CD4-positive, alpha-beta T cell (primary cell): ENCODE data around the gene RBSN. TPM values are rescaled to one million over a fixed set of nuclear protein-coding genes. Genes with fewer than 3 reads are reported as not detected.

Experiments
- ATAC-seq: fragments of 200-7000 bp; cut with Tn5 transposase; one replicate; pipeline ENCODE4 v1.10.0; 2022; ENCODE audit warnings: mild to moderate bottlenecking; ENCODE audit not compliant: poor library complexity
- CTCF ChIA-PET: fragments of 350-600 bp; sonication (Branson Sonifier 250); formaldehyde crosslinking; loops from one replicate; lab custom pipeline; 2021; ENCODE audit warnings: antibody characterized with exemption, inconsistent platforms; lab: Charles Lee
- POLR2A ChIA-PET: fragments of 350-600 bp; sonication (Branson Sonifier 250); formaldehyde crosslinking; loops from one replicate; lab custom pipeline; 2021; ENCODE audit warnings: antibody characterized with exemption, inconsistent platforms; lab: Charles Lee
- DNase-seq, 14 experiments: peaks; one replicate each; pipeline ENCODE4 v3.0.0-alpha.2; 2013 to 2020; ENCODE audit warnings: mixed read lengths in 2 of 14
- H3K27ac ChIP-seq, 2 donors: one replicate each; pipeline versions ENCODE4 v1.5.1 to v1.7.0; 2013; ENCODE audit warnings: low read length in 2 of 2, low read depth in 1 of 2, mild to moderate bottlenecking in 1 of 2
- H3K27me3 ChIP-seq, 2 experiments: 1 replicate in 1 of 2; 2 replicates in 1 of 2; pipeline versions ENCODE4 v1.6.1 to v1.7.0; 2013; ENCODE audit warnings: low read length in 2 of 2, control low read depth in 1 of 2, mild to moderate bottlenecking in 1 of 2, moderate library complexity in 1 of 2; ENCODE audit not compliant: insufficient read depth in 2 of 2, control insufficient read depth in 1 of 2
- H3K36me3 ChIP-seq: one replicate; pipeline ENCODE4 v1.6.1; 2013; ENCODE audit warnings: low read length, control low read depth; ENCODE audit not compliant: insufficient read depth
- H3K4me1 ChIP-seq: one replicate; pipeline ENCODE4 v1.6.1; 2013; ENCODE audit warnings: low read length, control low read depth; ENCODE audit not compliant: insufficient read depth
- H3K4me3 ChIP-seq: one replicate; pipeline ENCODE4 v1.5.1; 2013; ENCODE audit warnings: mild to moderate bottlenecking, low read length, moderate library complexity
- H3K9me3 ChIP-seq, 2 experiments: 1 replicate in 1 of 2; 2 replicates in 1 of 2; pipeline versions ENCODE4 v1.6.1 to v1.7.0; 2013; ENCODE audit warnings: low read length in 2 of 2, mild to moderate bottlenecking in 2 of 2, control low read depth in 1 of 2, moderate library complexity in 1 of 2; ENCODE audit not compliant: control insufficient read depth in 1 of 2, insufficient read depth in 1 of 2
- H3K27ac Mint-ChIP-seq: one replicate; pipeline ENCODE4 v1.8.0; 2020; ENCODE audit warnings: mixed read lengths
- H3K27me3 Mint-ChIP-seq: one replicate; pipeline ENCODE4 v1.8.0; 2021; ENCODE audit warnings: mixed read lengths
- H3K36me3 Mint-ChIP-seq: one replicate; pipeline ENCODE4 v1.8.0; 2021; ENCODE audit warnings: low read depth, mixed read lengths
- H3K4me1 Mint-ChIP-seq: one replicate; pipeline ENCODE4 v1.8.0; 2021; ENCODE audit warnings: low read depth, mixed read lengths
- H3K4me3 Mint-ChIP-seq: one replicate; pipeline ENCODE4 v1.8.0; 2020; ENCODE audit warnings: mild to moderate bottlenecking, mixed read lengths
- H3K9me3 Mint-ChIP-seq: one replicate; pipeline ENCODE4 v1.8.0; 2020; ENCODE audit warnings: mixed read lengths
- CTCF ChIP-seq: fragments of 200-600 bp; IDR thresholded peaks from one replicate; pipeline ENCODE4 v1.8.0; 2022; ENCODE audit warnings: antibody characterized with exemption, mild to moderate bottlenecking
- intact Hi-C, 2 experiments: fragments of 100-400 bp; cut with DNase I in 1 of 2; cut with micrococcal nuclease in 1 of 2; formaldehyde crosslinking; loops; one replicate each; pipeline versions ENCODE4 v1.15.1 to v1.9.0; 2023 to 2025; cut with DNase I, micrococcal nuclease
- total RNA-seq, 174 experiments: library from RNA in 2 of 174; stranded (reverse) in 2 of 174; gene quantifications; one replicate each; pipeline ENCODE4 v1.2.3 and lab custom pipeline; 2021 to 2026

RBSN gene
- total RNA-seq, 2 experiments from 2014 or later, result 57.2 to 57.9 TPM

DNA sequence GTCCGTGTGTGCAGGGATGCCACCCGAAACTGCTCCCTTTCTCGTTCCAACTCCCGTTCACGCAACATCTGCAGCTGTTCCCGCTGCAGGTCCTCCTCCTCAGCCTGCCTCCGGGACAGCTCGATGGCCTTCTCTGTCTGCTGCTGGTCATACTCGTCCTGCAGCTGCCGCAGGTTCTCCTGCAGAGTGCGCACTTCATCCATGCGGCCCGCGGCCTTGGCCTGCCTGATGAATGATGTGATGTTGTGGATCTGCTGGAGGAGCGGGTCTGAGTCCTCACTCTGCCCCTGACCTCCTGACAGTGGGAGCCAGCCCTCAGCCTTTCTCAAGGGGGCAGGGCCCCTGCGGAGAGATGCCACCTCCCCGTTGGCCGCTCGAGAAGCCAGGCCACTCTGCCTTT lies 24.4 kb downstream of the RBSN start:
- H3K27me3 ChIP-seq, result no peaks in the 10 kb centered on the region
- no peaks in the 10 kb centered on the region for H3K9me3 ChIP-seq
- intact Hi-C loops, result no loop called here
- no peak overlapping the region for H3K27ac Mint-ChIP-seq
- DNase-seq (no peak), ATAC-seq (no peak)
- H3K36me3 ChIP-seq, result peaks cover 76% of the 10 kb centered on the region
- no peak overlapping the region for H3K27ac ChIP-seq
- H3K4me3 Mint-ChIP-seq, result no peak overlapping the region
- ChIA-PET POLR2A (no interaction called here), CTCF (no interaction called here)
- H3K36me3 Mint-ChIP-seq, result peaks cover 87% of the 10 kb centered on the region
- H3K4me1 ChIP-seq, result no peaks in the 10 kb centered on the region
- H3K27me3 Mint-ChIP-seq, result no peaks in the 10 kb centered on the region
- H3K4me1 Mint-ChIP-seq, result peaks cover 3% of the 10 kb centered on the region
- H3K9me3 Mint-ChIP-seq, result no peaks in the 10 kb centered on the region
- no peak overlapping the region for H3K4me3 ChIP-seq
- TF ChIP-seq CTCF, result no peak

DNA sequence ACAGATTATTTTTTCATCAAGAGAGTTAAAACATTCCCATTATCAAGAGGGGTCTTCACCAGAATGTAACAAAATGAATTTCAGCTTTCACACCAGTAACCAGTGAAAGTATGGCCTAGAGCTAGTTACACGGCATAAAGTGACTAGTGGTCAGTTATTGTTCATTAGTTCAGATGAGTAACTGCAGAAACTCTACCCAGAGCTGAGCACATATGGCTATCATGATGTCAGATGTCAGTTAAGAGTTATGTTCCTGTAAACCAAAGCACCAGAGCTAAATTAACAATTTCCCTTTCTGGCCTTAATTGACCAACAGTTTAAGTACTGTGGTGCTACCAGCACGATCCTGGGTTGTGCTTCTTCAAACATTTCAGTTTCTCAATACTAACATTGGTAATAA lies 27.2 kb downstream of the RBSN start:
- ChIA-PET CTCF (no interaction called here), POLR2A (no interaction called here)
- H3K36me3 Mint-ChIP-seq, result peaks cover 66% of the 10 kb centered on the region

GRCh38 chr3:15069441-15069840 lies 29.5 kb downstream of the RBSN start:
- Histone ChIP-seq H3K4me3 (no peak overlapping the region), H3K27me3 (no peaks in the 10 kb centered on the region), H3K9me3 (no peaks in the 10 kb centered on the region), H3K36me3 (peaks cover 28% of the 10 kb centered on the region), H3K27ac (no peak overlapping the region), H3K4me1 (peaks cover 14% of the 10 kb centered on the region)
- no peak for TF ChIP-seq CTCF
- peaks cover 52% of the 10 kb centered on the region for H3K36me3 Mint-ChIP-seq
- H3K27ac Mint-ChIP-seq, result no peak overlapping the region
- H3K27me3 Mint-ChIP-seq, result no peaks in the 10 kb centered on the region
- H3K9me3 Mint-ChIP-seq, result no peaks in the 10 kb centered on the region
- H3K4me1 Mint-ChIP-seq, result peaks cover 12% of the 10 kb centered on the region
- intact Hi-C loops, result loop anchor here in 1 of 2 experiments (10.0 kb wide), 2 partner anchors 415 to 945 kb away; partner anchors contain the start of genes CCDC174, CHCHD4 and TMEM43
- ChIA-PET POLR2A (no interaction called here), CTCF (interaction anchor here (0.6 kb wide), 1 partner anchor 358 kb away, joined by 3 read pairs; no protein-coding TSS in a partner anchor)
- ATAC-seq, result no peak
- no peak overlapping the region for H3K4me3 Mint-ChIP-seq
- DNase-seq, result no peak

More for the DNA sequence above, 27.2 kb downstream of the RBSN start:
- DNase-seq, result no peak
- H3K27ac ChIP-seq, result no peak overlapping the region
- H3K36me3 ChIP-seq, result peaks cover 51% of the 10 kb centered on the region
- no peak overlapping the region for H3K4me3 ChIP-seq
- intact Hi-C loops, result no loop called here
- no peaks in the 10 kb centered on the region for H3K27me3 ChIP-seq
- Mint-ChIP-seq H3K9me3 (no peaks in the 10 kb centered on the region), H3K27ac (no peak overlapping the region), H3K27me3 (no peaks in the 10 kb centered on the region), H3K4me1 (peaks cover 3% of the 10 kb centered on the region), H3K4me3 (no peak overlapping the region)
- H3K9me3 ChIP-seq, result no peaks in the 10 kb centered on the region
- no peak for ATAC-seq
- H3K4me1 ChIP-seq, result no peaks in the 10 kb centered on the region
- TF ChIP-seq CTCF, result no peak
